COR-L47 (cell line): Measurements from ENCODE around the gene STK11.
"Not testable (repeated sequence)": the region's sequence is repeated elsewhere in the genome, so short reads cannot be mapped to it uniquely, and the experiment has no call there.

Source experiments
- DNase-seq: peaks from one replicate; lab custom pipeline; 2025; lab: John Stamatoyannopoulos, UW

The STK11 gene

GRCh38 chr19:1238369-1239303 is 33.1 kb downstream of the STK11 start:
- DNase-seq: no peak

- DNase-seq: no peak
These were observed 33.8 kb downstream of the STK11 start for GRCh38 chr19:1239420-1239795.

DNA sequence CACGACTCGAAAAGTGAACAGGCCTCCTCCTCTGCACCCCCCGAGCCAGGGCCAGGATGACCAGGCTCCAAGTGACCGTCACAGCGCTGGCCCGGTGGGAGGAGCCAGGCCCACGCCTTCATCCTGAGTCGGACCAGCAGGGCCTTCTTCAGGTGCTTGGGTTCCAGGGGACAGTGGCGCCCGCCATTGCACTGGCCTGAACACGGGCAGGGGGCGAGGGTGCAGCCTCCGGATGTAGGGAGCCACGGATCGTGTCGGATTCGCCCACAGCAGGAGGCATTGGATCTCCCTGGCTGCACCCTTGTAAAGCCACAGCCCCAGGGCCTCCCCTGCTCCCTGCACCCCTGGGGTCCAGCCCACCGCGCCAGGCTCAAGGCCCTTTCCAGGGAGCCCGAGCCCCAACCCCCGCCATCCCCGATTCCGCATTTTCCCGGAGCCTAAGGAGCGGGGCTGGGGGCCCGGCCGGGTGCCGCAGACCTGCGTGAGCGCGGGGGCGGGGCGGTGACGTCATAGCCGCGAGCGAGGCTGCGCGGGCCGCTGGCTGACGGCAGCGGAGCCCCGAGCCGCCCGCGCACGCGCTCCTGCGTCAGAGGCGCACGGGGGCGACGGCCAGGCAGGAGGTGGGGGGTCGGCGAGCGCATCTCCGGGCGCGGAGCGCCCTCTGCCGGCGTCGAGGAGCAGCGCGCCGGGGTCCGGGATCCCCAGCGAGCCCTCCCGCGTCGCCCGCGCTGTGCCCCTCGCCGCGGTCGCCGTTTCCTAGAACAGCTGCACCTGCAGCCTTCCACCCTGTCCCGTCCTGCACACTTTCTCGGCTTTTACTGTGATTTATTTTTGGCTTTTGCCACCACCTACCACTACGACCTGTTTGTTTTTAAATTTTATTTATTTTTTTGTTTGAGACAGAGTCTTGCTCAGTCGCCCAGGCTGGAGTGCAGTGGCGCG is 34.5 kb downstream of the STK11 start:
- DNase-seq: peak; percentile 87

- no peak for DNase-seq
These were observed 35.3 kb downstream of the STK11 start for GRCh38 chr19:1240925-1241324.

GRCh38 chr19:1241417-1242095 is 36.0 kb downstream of the STK11 start, which contains the start of gene ATP5F1D:
Gene ATP5F1D, plus strand, starts transcription at chr19:1241751. Its CDS starts 100 bp downstream, at chr19:1241851.
- peak; percentile 93 for DNase-seq

GRCh38 chr19:1243768-1244692 is 38.5 kb downstream of the STK11 start:
- DNase-seq: peak; percentile 57

- DNase-seq: no peak
These were observed 39.3 kb downstream of the STK11 start for GRCh38 chr19:1244693-1245451.

DNA sequence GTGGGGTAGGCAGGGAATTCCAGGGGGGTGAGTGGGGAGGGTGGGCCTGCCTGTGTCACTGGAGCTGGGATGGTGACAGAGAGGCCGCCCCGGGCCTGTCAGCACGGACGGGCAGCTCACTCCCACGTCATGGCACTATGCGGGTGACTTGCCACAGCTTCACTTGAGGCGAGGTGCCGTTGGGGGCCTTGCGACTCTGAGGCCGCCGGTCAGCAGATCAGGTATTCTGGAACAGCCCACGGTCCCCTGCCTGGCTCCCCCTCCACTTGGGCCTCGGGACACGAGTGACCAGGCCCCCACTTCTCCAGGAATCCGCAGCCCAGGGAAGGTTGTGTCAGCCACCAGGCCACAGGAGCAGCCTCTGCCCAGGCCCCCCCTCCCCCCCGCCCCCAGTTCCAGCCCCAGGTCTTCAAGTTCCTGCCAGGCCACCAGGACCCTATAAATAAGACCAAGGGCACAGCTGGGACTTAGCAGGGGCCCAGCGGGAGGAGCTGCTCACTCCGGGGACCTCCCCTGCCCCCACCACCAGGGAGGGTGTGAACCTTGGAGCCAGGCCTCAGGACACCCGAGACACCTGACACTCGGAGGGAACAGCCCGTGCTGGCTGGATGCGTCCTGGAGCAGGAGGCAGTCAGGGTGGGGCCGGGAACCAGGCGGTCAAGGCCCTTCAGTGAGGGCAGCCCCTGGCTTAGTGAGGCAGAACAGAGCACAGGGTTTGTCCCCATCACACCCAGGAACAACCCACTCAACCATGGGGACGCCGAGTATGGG is 40.1 kb downstream of the STK11 start:
- DNase-seq: no peak

- not testable (repeated sequence) for DNase-seq
These were observed 40.9 kb downstream of the STK11 start for GRCh38 chr19:1246265-1247087.

- DNase-seq: no peak
These were observed 42.2 kb downstream of the STK11 start for GRCh38 chr19:1247748-1248138.

DNA sequence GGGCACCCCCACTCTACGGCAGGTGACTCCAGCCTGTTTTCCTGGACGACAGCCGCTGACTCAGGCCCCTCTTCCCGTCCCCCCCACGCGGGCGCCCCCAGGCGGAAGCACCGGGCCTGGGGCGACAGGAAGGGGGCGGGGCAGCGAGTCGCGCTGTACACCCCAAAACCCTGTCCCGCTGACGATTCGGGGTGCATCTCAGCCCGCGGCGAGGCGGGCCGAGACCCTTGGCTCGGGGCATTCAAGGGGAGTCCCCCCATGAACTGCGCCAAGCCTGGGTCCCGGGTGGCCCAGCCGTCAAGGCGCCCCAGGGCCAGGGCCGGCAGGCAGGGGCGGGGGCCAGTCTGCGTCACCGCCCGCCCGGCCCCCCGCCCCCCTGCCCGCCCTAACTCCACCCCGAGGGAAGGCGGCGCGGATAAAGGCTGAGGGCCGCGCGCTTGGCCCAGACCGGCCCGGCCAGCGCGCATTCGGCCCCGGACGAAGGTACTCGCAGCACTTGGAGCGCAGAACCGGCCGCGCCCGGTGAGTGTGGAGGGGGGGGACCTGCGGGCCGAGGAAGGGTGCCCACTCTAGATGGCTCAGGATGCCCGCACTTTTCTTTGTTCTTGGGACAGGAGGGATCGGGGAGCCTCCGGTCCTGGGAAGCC is 42.7 kb downstream of the STK11 start, which contains the start of gene MIDN:
MIDN (plus strand) TSS at position 445 of the 647 bp plus-strand sequence. CDS start 1,714 bp downstream, outside the sequence.
- DNase-seq: peak; percentile 80

- DNase-seq: peak; percentile 77
These were observed 43.3 kb downstream of the STK11 start for GRCh38 chr19:1248786-1249297.

GRCh38 chr19:1249298-1249989 is 43.9 kb downstream of the STK11 start:
- peak; percentile 94 for DNase-seq

GRCh38 chr19:1249990-1250436 is 44.4 kb downstream of the STK11 start:
- no peak for DNase-seq

- peak; percentile 68 for DNase-seq
These were observed 45.1 kb downstream of the STK11 start for GRCh38 chr19:1250437-1251260.
